H4 (cell line): Measurements from ENCODE around the gene AMBRA1. TPM values are rescaled to one million over a fixed set of nuclear protein-coding genes. Genes with fewer than 3 reads are reported as not detected.

Experiments
- DNase-seq: peaks from one replicate; pipeline ENCODE4 v3.0.0-alpha.2; 2015; ENCODE audit warnings: low spot score
- total RNA-seq: library from RNA; depleted of rRNA; stranded (reverse); fragments of >200 nt; shearing (Covaris generic); gene quantifications from 2 replicates; pipeline ENCODE4 v1.2.3, GENCODE V29; 2014

The AMBRA1 gene
- total RNA-seq, 1 experiment from 2014 or later = 28.5 TPM

DNA sequence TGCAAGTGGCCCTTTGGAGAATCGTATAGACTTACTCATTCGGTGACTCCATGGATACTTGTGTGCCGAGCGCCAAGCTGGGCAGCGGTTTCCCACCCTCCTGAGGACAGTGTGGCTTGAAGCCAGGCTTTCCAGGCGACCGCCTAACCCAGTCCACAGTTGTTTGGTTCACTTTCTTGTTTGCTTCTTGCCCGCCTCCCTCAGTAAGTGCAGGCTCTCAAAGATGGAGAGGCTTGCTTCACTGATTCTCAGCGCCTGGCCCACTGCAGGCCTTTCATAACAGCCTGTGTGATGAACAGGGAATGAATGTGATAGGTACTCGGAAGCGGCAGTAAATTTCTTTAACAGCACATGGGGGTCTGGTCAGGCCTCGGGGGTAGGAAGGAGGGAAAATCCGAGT is 223.6 kb downstream of the AMBRA1 start:
- no peak for DNase-seq

DNA sequence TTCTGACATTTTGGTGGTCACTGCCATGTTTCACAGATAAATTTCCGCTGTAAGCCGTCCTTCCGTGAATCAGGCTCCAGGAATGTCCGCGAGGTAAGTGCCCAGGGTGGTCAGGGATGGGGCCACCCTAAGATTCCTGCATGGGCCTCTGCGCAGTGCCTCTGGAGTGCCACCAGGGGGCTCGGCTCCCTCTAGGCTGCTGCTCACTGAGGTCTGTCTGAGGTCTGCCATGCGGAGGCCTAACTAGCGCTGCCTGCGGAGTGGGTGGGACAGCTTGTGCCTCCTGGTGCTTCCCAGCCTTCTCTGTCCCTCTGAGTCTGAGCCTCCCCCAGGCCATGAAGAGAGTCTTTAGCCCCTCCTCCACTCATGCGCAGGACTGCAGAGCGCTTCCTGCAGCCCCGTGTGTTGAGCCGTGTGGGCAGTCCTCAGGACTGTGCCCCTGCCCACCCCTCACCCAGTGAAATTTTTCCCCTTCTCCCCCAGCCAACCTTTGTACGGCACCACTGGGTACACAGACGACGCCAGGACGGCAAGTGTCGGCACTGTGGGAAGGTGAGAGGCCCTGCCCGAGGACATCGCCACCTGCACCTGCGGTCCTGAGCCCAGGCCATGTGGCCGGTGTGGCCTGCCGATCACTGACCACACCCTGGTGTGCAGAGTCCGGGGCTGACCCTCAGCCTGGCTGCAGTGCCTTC is 224.2 kb downstream of the AMBRA1 start:
- DNase-seq = peak; percentile 72

DNA sequence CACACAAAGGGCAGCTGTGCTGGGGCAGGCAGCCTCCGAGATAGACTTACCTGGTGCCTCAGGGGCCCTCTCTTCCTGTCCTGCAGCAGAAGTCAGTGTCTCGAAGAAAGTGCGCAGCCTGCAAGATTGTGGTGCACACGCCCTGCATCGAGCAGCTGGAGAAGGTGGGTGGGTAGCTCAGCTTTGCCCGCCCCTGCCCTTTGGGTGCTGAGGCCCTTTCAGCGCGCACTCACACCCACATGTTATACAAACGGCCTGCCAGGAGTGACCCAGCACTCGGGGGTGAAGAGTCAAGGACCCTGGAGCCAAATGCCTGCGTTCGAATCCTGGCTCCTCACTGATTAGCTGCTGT is 225.9 kb downstream of the AMBRA1 start:
- no peak for DNase-seq

DNA sequence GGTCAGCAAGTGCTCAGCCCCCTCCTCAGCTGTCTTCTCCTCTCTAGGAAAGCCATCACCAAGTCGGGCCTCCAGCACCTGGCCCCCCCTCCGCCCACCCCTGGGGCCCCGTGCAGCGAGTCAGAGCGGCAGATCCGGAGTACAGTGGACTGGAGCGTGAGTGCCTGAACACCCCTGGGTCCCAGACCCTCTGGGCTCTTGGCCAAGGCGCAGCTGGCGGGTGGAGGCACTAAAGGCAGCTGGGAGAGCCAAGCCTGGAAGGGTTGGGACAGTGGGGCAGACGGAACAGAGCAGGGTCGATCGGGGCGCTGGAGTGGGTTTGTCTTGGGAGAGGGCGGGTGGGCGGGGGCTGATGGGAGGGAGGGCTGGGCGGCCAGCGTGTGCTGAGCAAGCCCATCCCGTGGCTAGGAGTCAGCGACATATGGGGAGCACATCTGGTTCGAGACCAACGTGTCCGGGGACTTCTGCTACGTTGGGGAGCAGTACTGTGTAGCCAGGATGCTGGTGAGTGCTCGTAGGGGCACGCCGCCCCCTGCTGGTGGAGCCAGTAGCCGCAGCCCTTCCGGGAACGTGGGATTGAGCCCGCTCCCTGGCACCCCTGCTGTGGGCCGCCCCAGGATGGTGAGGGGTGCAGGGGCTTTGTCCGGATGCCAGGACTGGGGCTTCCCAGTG is 226.4 kb downstream of the AMBRA1 start:
- no peak for DNase-seq

DNA sequence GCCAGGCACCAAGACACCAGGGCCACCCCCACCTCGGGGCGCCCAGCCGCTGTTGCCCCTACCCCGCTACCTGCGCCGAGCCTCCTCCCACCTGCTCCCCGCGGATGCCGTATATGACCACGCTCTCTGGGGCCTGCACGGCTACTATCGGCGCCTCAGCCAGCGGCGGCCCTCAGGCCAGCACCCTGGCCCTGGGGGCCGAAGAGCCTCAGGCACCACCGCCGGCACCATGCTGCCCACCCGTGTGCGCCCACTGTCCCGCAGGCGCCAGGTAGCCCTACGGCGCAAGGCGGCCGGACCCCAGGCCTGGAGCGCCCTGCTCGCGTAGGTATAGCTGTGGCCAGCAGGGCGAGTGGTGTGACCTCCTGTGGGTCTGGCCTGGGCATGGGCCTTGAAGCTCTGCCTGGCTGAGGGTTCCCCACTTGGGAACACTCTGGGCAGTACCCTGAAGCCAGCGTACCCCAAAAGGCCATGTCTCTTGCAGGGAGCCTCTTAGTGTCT is 227.1 kb downstream of the AMBRA1 start:
- no peak for DNase-seq

DNA sequence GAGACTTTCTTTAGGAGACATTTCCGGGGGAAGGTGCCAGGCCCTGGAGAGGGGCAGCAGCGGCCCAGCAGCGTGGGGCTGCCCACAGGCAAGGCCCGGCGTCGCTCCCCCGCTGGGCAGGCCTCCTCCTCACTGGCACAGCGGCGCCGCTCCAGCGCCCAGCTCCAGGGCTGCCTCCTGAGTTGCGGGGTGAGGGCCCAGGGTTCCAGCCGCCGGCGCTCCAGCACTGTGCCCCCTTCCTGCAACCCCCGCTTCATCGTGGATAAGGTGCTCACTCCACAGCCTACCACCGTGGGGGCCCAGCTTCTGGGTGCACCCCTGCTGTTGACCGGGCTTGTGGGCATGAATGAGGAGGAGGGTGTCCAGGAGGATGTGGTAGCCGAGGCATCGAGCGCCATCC is 227.6 kb downstream of the AMBRA1 start:
- DNase-seq = no peak

DNA sequence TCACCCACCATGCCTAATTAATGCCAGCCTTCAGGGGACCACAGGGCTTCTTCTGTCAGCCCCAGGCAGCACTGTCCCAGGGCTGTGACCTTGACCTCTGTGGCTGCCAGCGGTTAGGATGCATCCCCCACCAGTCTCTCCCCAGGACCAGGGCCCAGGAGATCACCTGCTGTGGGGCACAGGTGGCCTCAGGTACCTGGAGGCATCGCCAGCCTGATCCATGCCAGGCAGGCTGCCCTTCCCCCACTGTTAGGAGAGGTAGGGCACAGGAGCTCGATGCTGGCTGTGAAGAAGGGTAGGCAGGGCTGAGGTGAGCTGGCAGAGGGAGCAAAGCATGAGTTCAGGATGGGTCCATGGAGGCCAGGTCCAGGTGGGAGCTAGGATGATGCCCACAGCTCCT is 229.0 kb downstream of the AMBRA1 start:
- no peak for DNase-seq

DNA sequence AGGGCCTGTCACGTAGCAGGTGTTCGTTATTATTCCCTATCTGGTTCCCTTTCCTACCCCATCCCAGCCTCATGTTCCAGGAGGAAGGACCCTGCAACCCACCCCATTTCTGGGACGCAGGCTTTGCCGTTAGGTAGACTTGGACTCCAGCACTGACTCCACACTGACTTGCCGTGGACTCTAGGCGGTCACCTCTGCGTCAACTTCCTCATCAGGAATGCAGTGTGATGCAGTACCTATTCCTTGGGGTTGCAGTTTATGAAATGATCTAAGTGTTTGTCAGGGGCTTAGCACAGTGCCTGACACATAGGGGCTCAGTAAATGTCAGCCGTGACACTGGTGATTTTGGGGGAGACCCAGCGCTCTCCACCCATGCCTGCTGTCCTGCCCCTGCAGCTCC is 229.8 kb downstream of the AMBRA1 start:
- DNase-seq = no peak

DNA sequence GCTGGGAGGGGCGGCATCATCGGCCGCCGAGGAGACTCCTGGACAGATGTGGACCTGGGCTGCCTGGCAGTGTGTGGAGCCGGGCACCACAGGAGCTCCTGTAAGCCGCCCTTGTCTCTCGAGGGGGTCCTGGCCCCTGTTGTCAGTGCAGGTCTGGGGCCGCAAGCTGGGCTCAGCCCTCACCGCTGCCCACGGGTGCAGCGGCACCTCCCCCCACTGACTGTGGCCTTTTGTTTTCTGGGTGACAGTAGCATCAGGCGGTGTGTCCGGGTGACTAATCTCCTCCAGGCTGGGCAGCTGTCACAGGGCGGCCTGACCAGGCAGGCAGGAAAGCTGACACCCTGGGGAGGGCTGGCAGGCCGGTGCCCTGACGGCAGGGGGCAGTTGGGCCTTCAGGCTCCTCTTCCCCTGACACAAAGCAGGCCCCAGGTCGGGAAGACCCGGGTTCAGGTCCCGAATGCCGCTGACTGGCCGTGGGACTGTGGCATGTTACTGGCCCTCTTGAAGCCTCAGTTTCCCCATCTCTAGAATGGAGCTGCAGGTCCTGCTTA is 230.3 kb downstream of the AMBRA1 start:
- DNase-seq = peak; percentile 85

DNA sequence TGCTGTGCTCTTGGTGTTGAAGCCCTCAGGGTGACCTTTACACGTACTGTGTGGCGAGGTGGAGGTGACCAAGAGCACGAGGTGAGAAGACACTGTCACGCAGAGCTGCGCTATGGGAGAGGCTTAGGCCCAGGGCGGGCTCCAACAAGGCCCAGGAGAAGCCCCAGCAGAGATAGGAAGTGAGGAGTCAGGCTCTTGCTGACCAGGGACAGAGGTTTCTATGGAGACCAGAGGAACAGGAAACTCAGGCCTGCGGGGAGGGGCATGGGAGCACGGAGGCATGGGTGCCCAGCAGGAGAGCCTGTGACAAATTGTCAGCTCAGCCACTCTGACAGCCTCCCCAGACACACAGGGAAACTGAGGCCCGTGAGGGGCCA is 230.8 kb downstream of the AMBRA1 start:
- peak; percentile 56 for DNase-seq

DNA sequence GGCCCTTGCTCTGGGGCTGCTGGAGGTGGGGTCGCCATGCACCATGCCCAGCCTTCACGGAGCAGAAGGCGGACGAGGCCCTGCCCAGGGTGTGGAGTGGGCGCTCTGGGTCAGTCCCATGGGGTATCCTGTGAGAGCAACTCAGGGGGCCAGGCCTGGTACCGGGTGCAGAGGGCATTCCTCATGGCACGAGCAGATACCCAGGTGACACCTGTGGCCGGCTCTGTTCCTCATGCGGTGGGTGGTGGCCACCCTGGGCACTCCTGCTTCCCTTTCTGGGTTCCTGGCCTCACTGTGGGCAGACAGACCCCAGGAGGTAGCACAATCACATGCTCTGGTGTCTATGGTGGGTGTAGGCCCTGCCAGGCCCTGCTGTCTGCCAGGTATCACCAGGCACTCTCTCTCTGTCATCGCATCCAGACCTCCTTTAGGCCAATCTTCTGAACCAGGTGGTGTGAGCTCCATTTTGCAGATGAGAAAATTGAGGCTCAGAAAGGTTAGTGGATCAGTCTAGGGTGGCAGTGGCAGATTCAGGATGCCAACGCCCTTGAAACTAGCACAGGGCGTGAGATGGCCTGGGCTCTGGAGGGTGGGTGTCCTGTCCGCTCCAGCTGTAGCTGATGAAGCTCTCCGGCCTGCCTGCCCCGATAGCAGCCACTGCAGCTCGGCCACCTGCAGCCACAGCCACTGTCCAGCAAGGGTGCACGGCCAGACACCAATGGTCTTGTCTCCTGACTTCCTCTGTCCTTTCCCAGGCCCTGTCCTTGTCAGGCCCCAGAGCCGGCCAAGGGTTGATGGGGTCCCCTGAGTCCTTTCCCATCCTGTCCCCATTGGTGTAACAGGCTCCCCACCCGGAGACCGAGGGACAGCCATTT is 231.4 kb downstream of the AMBRA1 start:
- DNase-seq = no peak

DNA sequence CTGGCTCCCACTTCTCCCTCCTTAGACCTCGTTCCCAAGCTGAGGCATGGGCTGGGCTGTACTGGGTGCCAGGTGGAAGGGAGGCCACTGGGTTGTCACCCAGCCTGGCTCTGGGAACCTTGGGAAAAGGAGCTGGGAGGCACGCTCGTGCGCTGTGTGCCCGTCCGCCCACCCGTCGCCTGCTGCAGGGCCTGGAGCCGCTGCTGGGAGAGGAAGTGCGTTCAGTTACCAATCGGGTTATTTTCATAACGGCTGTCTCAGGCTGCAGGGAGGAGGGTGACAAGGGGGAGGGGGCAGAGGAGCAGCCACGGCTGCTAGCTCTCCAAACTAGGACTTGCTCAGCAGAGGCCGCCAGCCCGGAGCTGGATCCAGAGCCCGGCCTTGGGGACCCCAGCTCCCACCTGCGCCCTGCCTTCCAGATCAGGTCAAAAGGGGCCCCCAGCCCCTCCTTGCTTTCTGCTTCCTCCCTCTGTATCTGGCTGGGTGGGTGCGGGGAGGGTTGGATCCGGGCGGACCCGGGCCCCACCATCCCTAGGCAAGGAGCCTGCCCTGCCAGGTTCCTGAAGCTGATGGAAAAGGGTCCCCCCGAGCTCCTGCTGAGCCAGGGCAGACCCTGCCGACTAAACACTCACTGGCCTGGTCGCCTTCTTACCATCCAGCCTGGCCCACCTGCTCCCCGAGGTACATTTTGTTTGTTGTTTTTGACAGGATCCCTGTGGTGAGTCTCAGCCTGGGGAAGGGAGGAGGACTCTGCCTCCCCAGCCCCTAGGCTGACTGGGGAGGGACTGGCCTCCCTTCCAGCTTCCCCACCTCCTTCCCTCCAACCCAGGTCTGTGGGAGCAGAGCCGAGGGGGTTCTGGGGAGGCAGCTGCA is 232.3 kb downstream of the AMBRA1 start:
- DNase-seq = no peak

DNA sequence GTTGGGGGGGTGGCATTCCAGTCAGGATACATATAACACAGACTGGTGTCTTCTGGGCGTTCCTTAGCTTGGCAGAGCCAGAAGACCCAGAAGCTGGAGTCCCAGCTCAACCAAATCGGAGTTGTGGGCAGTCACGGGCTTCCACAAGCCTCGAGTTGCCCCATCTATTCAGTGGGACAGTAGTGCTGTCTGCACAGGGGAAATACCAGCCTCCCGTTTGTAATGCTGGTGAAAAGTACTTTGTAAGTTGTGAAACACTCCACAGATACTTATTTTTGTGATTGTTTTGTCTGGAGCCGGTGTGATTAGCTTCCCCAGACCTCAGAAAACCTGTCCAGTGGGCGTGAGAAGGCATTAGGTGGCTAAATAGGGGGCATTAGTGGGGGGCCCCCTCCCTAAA is 232.9 kb downstream of the AMBRA1 start:
- no peak for DNase-seq

DNA sequence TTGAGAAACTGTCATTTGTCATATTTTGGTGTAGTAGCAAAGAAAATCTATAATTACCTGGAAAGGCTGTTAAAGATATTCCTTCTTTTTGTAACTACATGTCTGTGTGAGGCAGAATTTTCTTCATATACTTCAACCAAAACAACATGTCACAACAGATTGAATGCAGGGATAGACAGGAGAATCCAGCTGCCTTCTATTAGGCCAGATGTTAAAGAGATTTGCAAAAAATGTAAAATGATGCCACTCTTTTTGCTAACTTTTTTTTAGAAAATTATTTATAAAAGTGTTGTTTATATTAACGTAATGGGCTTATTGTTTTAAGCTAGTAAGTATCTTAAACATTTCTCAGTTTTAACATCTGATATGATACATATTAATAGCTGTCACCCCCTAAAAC is 233.9 kb downstream of the AMBRA1 start:
- DNase-seq = no peak

DNA sequence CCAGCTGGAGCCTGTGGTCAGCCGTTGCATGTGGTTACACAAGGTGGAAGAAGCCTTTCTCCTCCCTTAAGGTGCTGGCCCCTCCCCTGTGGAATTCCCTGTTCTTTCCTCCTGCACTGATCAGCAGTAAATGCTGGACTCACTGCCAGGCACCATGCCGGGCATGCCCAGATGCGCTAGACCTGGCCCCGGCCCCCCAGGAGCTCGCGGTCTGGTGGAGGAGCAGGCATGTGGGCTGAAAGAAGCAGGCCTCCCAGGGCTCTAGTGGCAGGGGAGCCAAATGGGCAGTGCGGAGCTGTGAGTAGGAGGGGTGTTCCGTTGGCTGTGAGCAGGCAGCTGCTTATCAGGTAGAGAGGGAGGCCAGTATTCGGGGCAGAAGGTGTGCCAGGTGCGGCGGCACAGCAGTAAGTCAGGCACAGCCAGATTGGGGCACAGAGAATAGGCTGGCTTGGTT is 236.3 kb downstream of the AMBRA1 start:
- DNase-seq = no peak

DNA sequence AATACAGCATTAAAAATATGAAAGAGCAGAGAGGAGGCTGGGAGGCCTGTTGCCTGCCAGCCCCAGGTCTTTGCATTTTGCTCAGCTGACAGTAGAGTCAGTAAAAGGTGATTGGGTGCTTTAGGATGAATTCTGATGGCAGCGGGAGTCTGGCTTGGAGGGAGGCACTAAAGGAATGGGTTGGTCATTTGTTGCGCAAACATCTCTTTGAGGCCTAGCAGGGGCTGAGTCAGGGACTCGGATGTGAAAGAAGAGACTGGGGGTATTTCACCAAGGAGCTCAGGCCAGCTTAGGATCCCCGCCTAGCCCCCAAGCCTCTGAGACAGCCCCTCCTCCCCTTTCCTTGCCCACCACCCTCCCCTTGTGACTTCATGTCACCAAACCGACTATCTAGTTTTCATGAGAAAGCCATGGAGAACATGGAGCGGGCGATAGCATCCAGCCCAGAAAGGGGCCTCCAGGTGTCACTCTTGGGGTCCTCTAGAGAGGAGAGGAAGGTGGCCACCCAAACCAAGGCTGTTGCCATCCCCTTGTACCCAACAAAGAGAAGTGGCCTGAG is 236.8 kb downstream of the AMBRA1 start:
- no peak for DNase-seq

DNA sequence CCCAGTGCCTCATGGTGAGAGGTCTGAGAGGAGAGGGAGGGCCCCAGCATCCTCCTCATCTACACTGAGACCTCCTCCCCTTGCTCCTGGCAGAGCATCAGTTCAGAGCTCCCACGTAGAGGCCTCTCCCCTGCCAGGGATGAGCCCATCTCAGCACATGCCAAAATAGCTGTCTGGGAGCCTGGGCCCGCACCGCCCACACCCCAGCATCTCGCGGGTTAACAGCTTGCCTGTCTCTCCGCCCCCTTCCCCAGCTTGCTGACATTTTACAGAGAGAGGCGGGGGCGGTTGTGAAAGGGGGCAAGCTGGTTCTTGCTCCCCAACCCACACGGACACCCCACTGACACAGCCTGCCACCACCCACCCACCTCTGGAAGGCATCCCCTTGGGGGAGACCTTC is 240.1 kb downstream of the AMBRA1 start:
- DNase-seq = no peak

DNA sequence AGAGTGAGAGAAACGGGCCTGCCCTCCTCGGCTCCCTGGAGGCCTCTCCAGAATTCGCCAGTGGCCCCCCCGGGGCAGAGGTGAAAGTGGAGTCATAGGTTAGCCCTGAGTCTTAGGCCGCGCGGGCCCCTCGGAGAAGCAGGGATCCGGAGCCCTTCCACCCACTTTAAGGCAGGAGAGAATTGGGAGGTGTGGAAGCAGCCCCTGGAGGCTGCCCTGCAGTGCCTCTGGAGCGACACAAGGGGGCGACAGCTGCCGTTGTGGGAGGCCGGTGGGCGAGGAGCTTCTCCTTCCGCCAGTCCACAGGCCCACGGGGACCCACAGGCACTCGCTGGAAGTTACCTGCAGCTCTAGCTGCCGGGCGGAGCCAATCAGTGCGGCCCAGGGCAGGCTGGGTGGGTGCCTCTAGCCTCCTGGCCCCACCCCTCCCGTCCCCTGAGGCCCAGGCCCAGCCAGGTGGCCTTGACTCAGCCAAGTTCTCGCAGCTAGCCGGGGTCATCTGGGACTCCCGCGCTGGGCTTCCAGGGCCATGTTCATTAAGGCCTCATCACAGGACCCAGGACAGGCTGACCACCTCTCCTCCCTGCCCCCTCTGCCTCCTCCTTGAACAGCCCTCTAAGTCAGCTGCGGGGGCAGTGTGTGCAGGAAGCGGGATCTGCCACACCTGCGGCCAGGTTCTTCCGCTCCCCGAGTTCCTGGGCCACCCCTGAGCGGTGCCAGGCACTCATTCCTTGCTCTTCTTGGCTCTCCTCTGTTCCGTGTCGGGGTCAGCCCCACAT is 241.6 kb downstream of the AMBRA1 start:
- DNase-seq = no peak

DNA sequence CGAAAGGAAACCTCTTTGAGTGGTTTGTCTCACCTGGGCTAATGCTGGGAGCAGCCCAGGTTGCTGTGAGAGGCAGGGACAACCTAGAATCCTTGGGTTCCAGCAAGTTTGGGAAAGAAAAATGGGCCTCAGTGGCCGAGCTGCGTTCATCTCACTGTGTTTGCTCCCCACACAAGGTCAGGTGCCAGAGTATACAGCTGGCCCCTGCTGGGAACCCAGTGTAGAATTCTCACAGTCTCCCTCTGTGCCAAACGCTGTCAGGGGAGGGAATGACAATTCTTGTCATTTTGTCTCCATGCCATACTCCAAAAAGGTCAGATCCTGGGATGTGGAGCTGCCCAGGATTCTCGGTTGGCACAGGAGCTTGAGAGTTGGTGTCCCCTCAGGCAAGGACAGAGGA is 242.2 kb downstream of the AMBRA1 start:
- no peak for DNase-seq

DNA sequence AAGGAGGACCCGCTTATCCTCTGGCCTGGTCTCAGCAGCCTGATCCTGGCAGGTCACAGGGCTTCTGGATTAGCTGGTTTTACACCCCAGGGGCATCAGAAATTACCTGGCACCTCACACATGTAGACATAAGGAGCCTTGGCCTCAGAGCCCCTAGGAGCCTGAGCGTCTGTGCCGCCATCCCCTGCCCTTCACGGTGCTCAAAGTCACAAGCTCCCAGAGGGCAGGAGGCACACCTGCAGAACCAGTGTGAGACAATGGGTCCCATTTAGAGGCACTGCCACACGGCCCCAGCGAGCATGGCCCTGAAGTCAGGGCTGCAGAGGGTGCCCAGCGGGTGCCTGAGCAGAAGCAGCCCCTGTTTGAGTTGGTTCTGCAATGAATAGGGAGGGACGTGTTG is 242.7 kb downstream of the AMBRA1 start:
- no peak for DNase-seq
